ENCODE data around the gene MRPL48. TPM values are rescaled to one million over a fixed set of nuclear protein-coding genes. Genes with fewer than 3 reads are reported as not detected.
"Not testable (repeated sequence)": the region's sequence is repeated elsewhere in the genome, so short reads cannot be mapped to it uniquely, and the experiment has no call there.

Gene MRPL48
- polyA plus RNA-seq, 1 donor, result 66.8 TPM

GRCh38 chr11:73838443-73839122 lies 50.9 kb downstream of the MRPL48 start:
- DNase-seq, result no peak

GRCh38 chr11:73839123-73839457 lies 51.4 kb downstream of the MRPL48 start:
- DNase-seq, result no peak

GRCh38 chr11:73851046-73851764 lies 63.5 kb downstream of the MRPL48 start:
- no peak for DNase-seq

- DNase-seq, result no peak
Measured at GRCh38 chr11:73852049-73852448, 64.4 kb downstream of the MRPL48 start.

GRCh38 chr11:73854680-73855079 lies 67.0 kb downstream of the MRPL48 start:
- no peak for DNase-seq

GRCh38 chr11:73856031-73856567 lies 68.4 kb downstream of the MRPL48 start:
- no peak for DNase-seq

- no peak for DNase-seq
Measured at GRCh38 chr11:73859671-73860070, 72.0 kb downstream of the MRPL48 start.

- DNase-seq, result no peak
Measured at GRCh38 chr11:73860202-73860601, 72.5 kb downstream of the MRPL48 start.

GRCh38 chr11:73862986-73863385 lies 75.3 kb downstream of the MRPL48 start:
- no peak for DNase-seq

GRCh38 chr11:73866095-73866579 lies 78.5 kb downstream of the MRPL48 start:
- no peak for DNase-seq

GRCh38 chr11:73866586-73866996 lies 78.9 kb downstream of the MRPL48 start:
- DNase-seq, result peak; percentile 56

GRCh38 chr11:73869332-73869949 lies 81.8 kb downstream of the MRPL48 start:
- DNase-seq, result no peak

- DNase-seq, result no peak
Measured at GRCh38 chr11:73870261-73870660, 82.6 kb downstream of the MRPL48 start.

- no peak for DNase-seq
Measured at GRCh38 chr11:73872749-73873357, 85.2 kb downstream of the MRPL48 start.

- DNase-seq, result no peak
Measured at GRCh38 chr11:73875380-73875779, 87.7 kb downstream of the MRPL48 start.

GRCh38 chr11:73875840-73876239 lies 88.2 kb downstream of the MRPL48 start:
- DNase-seq, result no peak

GRCh38 chr11:73876424-73877310 lies 89.0 kb downstream of the MRPL48 start, which contains the start of the genes COA4 and PAAF1:
TSS of gene COA4 (minus strand) at chr11:73876846. CDS start at chr11:73873378, 3,468 bp downstream.
TSS of gene PAAF1 (plus strand) at chr11:73876999. CDS start at chr11:73877022, 23 bp downstream.
- DNase-seq, result peak; percentile 98

- DNase-seq, result no peak
Measured at GRCh38 chr11:73878771-73879170, 91.1 kb downstream of the MRPL48 start.

- DNase-seq, result not testable (repeated sequence)
Measured at GRCh38 chr11:73880449-73880848, 92.8 kb downstream of the MRPL48 start.

GRCh38 chr11:73883856-73884255 lies 96.2 kb downstream of the MRPL48 start:
- no peak for DNase-seq

- no peak for DNase-seq
Measured at GRCh38 chr11:73888244-73888643, 100.6 kb downstream of the MRPL48 start.

Measured in left kidney (tissue), 2 donors.